ENCODE results near the gene NUMB. TPM values are rescaled to one million over a fixed set of nuclear protein-coding genes. Genes with fewer than 3 reads are reported as not detected.

NUMB gene
- total RNA-seq, 1 experiment from 2014 or later: 81.5 TPM

- H3K4me1 Mint-ChIP-seq (ENCODE audit: insufficient read depth, unreplicated experiment): no peaks in the 10 kb centered on the region
- TF ChIP-seq CTCF (IDR thresholded peaks at IDR 0.05; ENCODE audit: unreplicated experiment): no peak
- no peaks in the 10 kb centered on the region for H3K27me3 Mint-ChIP-seq (ENCODE audit: insufficient read depth, unreplicated experiment)
- DNase-seq (ENCODE audit: unreplicated experiment): no peak
- ChIA-PET POLR2A (interaction anchor here (1.0 to 2.3 kb wide), 2 partner anchors 11 to 45 kb away, joined by 3 to 8 read pairs; no protein-coding TSS in a partner anchor), CTCF (no interaction called here)
- BruUV-seq (replicated peaks): no TSS peak
- H3K4me3 Mint-ChIP-seq (ENCODE audit: unreplicated experiment): no peak overlapping the region
- peaks cover 13% of the 10 kb centered on the region for H3K36me3 Mint-ChIP-seq (ENCODE audit: insufficient read depth, unreplicated experiment)
- no peaks in the 10 kb centered on the region for H3K9me3 Mint-ChIP-seq (ENCODE audit: unreplicated experiment)
- intact Hi-C loops (cut with micrococcal nuclease): no loop called here
- H3K27ac Mint-ChIP-seq (ENCODE audit: low read depth, unreplicated experiment): no peak overlapping the region
These were observed 114.0 kb downstream of the NUMB start for GRCh38 chr14:73344319-73344718.

DNA sequence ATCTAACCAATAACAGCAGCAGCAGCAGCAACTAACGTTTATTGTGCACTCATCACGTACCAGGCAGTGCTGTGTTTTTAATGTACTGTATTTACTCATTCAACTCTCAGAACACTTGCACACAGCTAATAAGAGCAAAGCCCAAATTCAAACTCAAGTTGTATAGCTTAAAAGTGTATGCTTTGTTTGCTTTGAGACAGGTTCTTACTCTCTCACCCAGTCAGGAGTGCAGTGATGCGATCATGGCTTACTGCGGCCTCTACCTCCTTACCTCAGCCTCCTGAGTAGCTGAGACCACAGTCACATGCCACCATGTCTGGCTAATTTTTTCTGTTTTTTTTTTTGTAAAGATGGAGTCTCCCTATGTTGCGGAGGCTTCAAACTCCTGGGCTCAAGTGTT is 115.7 kb downstream of the NUMB start:
- Mint-ChIP-seq H3K27ac (ENCODE audit: low read depth, unreplicated experiment) (no peak overlapping the region), H3K27me3 (ENCODE audit: insufficient read depth, unreplicated experiment) (no peaks in the 10 kb centered on the region), H3K36me3 (ENCODE audit: insufficient read depth, unreplicated experiment) (peaks cover 13% of the 10 kb centered on the region), H3K4me1 (ENCODE audit: insufficient read depth, unreplicated experiment) (no peaks in the 10 kb centered on the region), H3K4me3 (ENCODE audit: unreplicated experiment) (no peak overlapping the region), H3K9me3 (ENCODE audit: unreplicated experiment) (no peaks in the 10 kb centered on the region)
- DNase-seq (ENCODE audit: unreplicated experiment): no peak
- POLR2A ChIA-PET: interaction anchor here (2.3 kb wide), 1 partner anchor 9 kb away, joined by 8 read pairs; no protein-coding TSS in a partner anchor
- no TSS peak for BruUV-seq (replicated peaks)
- CTCF ChIA-PET: interaction anchor here (0.6 kb wide), 2 partner anchors 8 to 525 kb away, joined by 3 to 4 read pairs; no protein-coding TSS in a partner anchor
- TF ChIP-seq CTCF (IDR thresholded peaks at IDR 0.05; ENCODE audit: unreplicated experiment): no peak
- intact Hi-C loops (cut with micrococcal nuclease): no loop called here

GRCh38 chr14:73339846-73340595 is 118.3 kb downstream of the NUMB start:
- BruUV-seq (replicated peaks): no TSS peak
- intact Hi-C loops (cut with micrococcal nuclease): no loop called here
- Mint-ChIP-seq H3K27me3 (ENCODE audit: insufficient read depth, unreplicated experiment) (no peaks in the 10 kb centered on the region), H3K4me1 (ENCODE audit: insufficient read depth, unreplicated experiment) (no peaks in the 10 kb centered on the region), H3K4me3 (ENCODE audit: unreplicated experiment) (no peak overlapping the region), H3K9me3 (ENCODE audit: unreplicated experiment) (no peaks in the 10 kb centered on the region), H3K36me3 (ENCODE audit: insufficient read depth, unreplicated experiment) (no peaks in the 10 kb centered on the region), H3K27ac (ENCODE audit: low read depth, unreplicated experiment) (no peak overlapping the region)
- ChIA-PET CTCF (interaction anchor here (0.6 to 0.7 kb wide), 2 partner anchors 29 to 132 kb away, joined by 3 read pairs; no protein-coding TSS in a partner anchor), POLR2A (interaction anchor here (0.6 kb wide), 1 partner anchor 298 kb away, joined by 3 read pairs; no protein-coding TSS in a partner anchor)
- TF ChIP-seq CTCF (IDR thresholded peaks at IDR 0.05; ENCODE audit: unreplicated experiment): no peak
- no peak for DNase-seq (ENCODE audit: unreplicated experiment)

DNA sequence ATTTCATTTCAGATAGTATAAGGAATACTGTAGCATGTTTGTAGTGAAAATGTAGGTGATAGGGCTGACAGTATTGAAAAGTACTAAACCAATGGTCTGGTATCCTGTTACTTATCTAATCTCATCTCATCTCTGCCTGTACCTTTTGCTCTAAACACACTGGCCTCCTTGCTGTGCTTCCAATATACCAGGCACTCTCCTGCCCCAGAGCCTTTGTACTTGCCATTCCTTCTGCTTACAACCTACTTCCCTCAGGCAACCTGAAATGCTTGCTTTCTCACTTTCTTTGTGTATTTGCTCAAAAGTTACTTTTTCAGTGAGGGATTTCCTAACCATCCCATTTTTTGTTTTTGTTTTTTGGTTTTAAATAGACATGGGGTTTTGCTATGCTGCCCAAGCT is 119.1 kb downstream of the NUMB start:
- Mint-ChIP-seq H3K4me3 (ENCODE audit: unreplicated experiment) (no peak overlapping the region), H3K9me3 (ENCODE audit: unreplicated experiment) (no peaks in the 10 kb centered on the region), H3K27me3 (ENCODE audit: insufficient read depth, unreplicated experiment) (no peaks in the 10 kb centered on the region), H3K27ac (ENCODE audit: low read depth, unreplicated experiment) (no peak overlapping the region), H3K4me1 (ENCODE audit: insufficient read depth, unreplicated experiment) (no peaks in the 10 kb centered on the region), H3K36me3 (ENCODE audit: insufficient read depth, unreplicated experiment) (no peaks in the 10 kb centered on the region)
- CTCF ChIA-PET: interaction anchor here (0.6 kb wide), 1 partner anchor 297 kb away, joined by 4 read pairs; no protein-coding TSS in a partner anchor
- no peak for DNase-seq (ENCODE audit: unreplicated experiment)
- intact Hi-C loops (cut with micrococcal nuclease): no loop called here
- POLR2A ChIA-PET: no interaction called here
- no peak for TF ChIP-seq CTCF (IDR thresholded peaks at IDR 0.05; ENCODE audit: unreplicated experiment)
- BruUV-seq (replicated peaks): no TSS peak
